CD4-positive, alpha-beta memory T cell (primary cell): ENCODE results near the gene C5AR1. TPM values are rescaled to one million over a fixed set of nuclear protein-coding genes. Genes with fewer than 3 reads are reported as not detected.

ENCODE experiments used
- CTCF ChIA-PET: fragments of 350-600 bp; sonication (Branson Sonifier 250); formaldehyde crosslinking; loops from one replicate; lab custom pipeline; 2021; ENCODE audit warnings: inconsistent platforms; ENCODE audit not compliant: partially characterized antibody; lab: Charles Lee
- POLR2A ChIA-PET: fragments of 350-600 bp; sonication (Branson Sonifier 250); formaldehyde crosslinking; loops from one replicate; lab custom pipeline; 2021; ENCODE audit not compliant: partially characterized antibody; lab: Charles Lee
- DNase-seq, 5 donors: peaks; one replicate each; pipeline versions ENCODE4 v3.0.0 to v3.0.0-alpha.2; 2020 to 2022; ENCODE audit warnings: mixed read lengths in 1 of 5
- H3K27ac ChIP-seq: one replicate; pipeline ENCODE4 v1.7.0; 2013; ENCODE audit warnings: low read depth, low read length
- H3K27me3 ChIP-seq: 2 replicates; pipeline ENCODE4 v1.7.0; 2013; ENCODE audit warnings: mild to moderate bottlenecking, low read length, moderate library complexity; ENCODE audit not compliant: insufficient read depth
- H3K36me3 ChIP-seq: 2 replicates; pipeline ENCODE4 v1.7.0; 2013; ENCODE audit warnings: mild to moderate bottlenecking, low read length, moderate library complexity; ENCODE audit not compliant: insufficient read depth
- H3K4me1 ChIP-seq: 2 replicates; pipeline ENCODE4 v1.7.0; 2013; ENCODE audit warnings: mild to moderate bottlenecking, low read length, moderate library complexity; ENCODE audit not compliant: insufficient read depth
- H3K4me3 ChIP-seq, 2 donors: one replicate each; pipeline ENCODE4 v1.7.0; 2013; ENCODE audit warnings: low read length in 2 of 2, mild to moderate bottlenecking in 1 of 2
- H3K9me3 ChIP-seq, 2 donors: one replicate each; pipeline ENCODE4 v1.7.0; 2013; ENCODE audit warnings: low read length in 2 of 2, control low read depth in 1 of 2; ENCODE audit not compliant: control insufficient read depth in 1 of 2
- H3K27ac Mint-ChIP-seq, 7 donors: one replicate each; pipeline ENCODE4 v1.8.0; 2020 to 2021; ENCODE audit warnings: mixed read lengths in 7 of 7, mild to moderate bottlenecking in 6 of 7, inconsistent platforms in 3 of 7, moderate library complexity in 3 of 7
- H3K27me3 Mint-ChIP-seq, 2 donors: one replicate each; pipeline ENCODE4 v1.8.0; 2020 to 2021; ENCODE audit warnings: mixed read lengths in 2 of 2
- H3K36me3 Mint-ChIP-seq, 2 donors: one replicate each; pipeline ENCODE4 v1.8.0; 2020 to 2021; ENCODE audit warnings: mixed read lengths in 2 of 2, inconsistent platforms in 1 of 2, mild to moderate bottlenecking in 1 of 2
- H3K4me1 Mint-ChIP-seq, 4 donors: one replicate each; pipeline ENCODE4 v1.8.0; 2020 to 2021; ENCODE audit warnings: mixed read lengths in 4 of 4, mild to moderate bottlenecking in 1 of 4
- H3K4me3 Mint-ChIP-seq, 8 donors: one replicate each; pipeline ENCODE4 v1.8.0; 2020 to 2021; ENCODE audit warnings: mixed read lengths in 8 of 8, mild to moderate bottlenecking in 7 of 8, moderate library complexity in 6 of 8, inconsistent platforms in 3 of 8
- H3K9me3 Mint-ChIP-seq, 8 donors: one replicate each; pipeline ENCODE4 v1.8.0; 2020 to 2021; ENCODE audit warnings: mixed read lengths in 8 of 8, mild to moderate bottlenecking in 5 of 8, inconsistent platforms in 3 of 8, moderate library complexity in 1 of 8
- intact Hi-C: fragments of 100-400 bp; cut with micrococcal nuclease; formaldehyde crosslinking; loops from one replicate; pipeline ENCODE4 v1.15.1; 2023
- polyA plus RNA-seq, 2 donors: library from polyadenylated mRNA; unstranded; fragments of 300-500 nt; fragmentation: Illumina TruSeq; gene quantifications; one replicate each; pipeline ENCODE4 v1.2.3, GENCODE V29; 2021
- total RNA-seq, 2 experiments: library from RNA; stranded (reverse); gene quantifications; one replicate each; pipeline ENCODE4 v1.2.3, GENCODE V29; 2021

C5AR1 gene
- total and polyA plus RNA-seq, 4 experiments from 2014 or later = 4.1 to 4.6 TPM; not detected in 2

DNA sequence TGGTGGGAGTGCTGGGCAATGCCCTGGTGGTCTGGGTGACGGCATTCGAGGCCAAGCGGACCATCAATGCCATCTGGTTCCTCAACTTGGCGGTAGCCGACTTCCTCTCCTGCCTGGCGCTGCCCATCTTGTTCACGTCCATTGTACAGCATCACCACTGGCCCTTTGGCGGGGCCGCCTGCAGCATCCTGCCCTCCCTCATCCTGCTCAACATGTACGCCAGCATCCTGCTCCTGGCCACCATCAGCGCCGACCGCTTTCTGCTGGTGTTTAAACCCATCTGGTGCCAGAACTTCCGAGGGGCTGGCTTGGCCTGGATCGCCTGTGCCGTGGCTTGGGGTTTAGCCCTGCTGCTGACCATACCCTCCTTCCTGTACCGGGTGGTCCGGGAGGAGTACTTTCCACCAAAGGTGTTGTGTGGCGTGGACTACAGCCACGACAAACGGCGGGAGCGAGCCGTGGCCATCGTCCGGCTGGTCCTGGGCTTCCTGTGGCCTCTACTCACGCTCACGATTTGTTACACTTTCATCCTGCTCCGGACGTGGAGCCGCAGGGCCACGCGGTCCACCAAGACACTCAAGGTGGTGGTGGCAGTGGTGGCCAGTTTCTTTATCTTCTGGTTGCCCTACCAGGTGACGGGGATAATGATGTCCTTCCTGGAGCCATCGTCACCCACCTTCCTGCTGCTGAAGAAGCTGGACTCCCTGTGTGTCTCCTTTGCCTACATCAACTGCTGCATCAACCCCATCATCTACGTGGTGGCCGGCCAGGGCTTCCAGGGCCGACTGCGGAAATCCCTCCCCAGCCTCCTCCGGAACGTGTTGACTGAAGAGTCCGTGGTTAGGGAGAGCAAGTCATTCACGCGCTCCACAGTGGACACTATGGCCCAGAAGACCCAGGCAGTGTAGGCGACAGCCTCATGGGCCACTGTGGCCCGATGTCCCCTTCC is 10.5 kb downstream of the C5AR1 start:
- no peaks in the 10 kb centered on the region for H3K36me3 Mint-ChIP-seq
- H3K4me1 Mint-ChIP-seq = peaks cover 0 to 2% (median 0%) of the 10 kb centered on the region in 4 donors
- ChIA-PET POLR2A (no interaction called here), CTCF (no interaction called here)
- intact Hi-C loops = no loop called here
- no peak overlapping the region for H3K27ac Mint-ChIP-seq
- Histone ChIP-seq H3K4me3 (no peak overlapping the region), H3K36me3 (no peaks in the 10 kb centered on the region), H3K9me3 (no peaks in the 10 kb centered on the region), H3K4me1 (no peaks in the 10 kb centered on the region), H3K27me3 (no peaks in the 10 kb centered on the region), H3K27ac (no peak overlapping the region)
- peaks cover 0 to 4% (median 0%) of the 10 kb centered on the region in 8 donors for H3K9me3 Mint-ChIP-seq
- H3K27me3 Mint-ChIP-seq = peaks cover 15 to 18% of the 10 kb centered on the region in 2 donors
- H3K4me3 Mint-ChIP-seq = no peak overlapping the region
- DNase-seq = no peak

DNA sequence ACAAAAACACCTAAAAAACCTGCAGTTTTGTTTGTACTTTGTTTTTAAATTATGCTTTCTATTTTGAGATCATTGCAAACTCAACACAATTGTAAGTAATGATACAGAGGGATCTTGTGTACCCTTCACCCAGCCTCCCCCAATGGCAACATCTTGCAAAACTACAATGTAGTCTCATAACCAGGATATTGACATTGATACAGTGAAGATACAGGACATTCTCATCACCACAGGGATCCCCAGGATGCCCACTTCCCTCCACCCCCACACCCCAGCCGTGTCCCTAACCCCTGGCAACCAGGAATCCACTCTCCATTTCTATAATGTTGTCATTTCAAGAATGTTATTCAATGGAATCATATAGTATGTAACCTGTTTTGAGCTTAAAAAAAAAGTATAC is 12.0 kb downstream of the C5AR1 start:
- peaks cover 0 to 2% (median 0%) of the 10 kb centered on the region in 8 donors for H3K9me3 Mint-ChIP-seq
- no peaks in the 10 kb centered on the region for H3K4me1 Mint-ChIP-seq
- CTCF ChIA-PET = no interaction called here
- H3K36me3 Mint-ChIP-seq = no peaks in the 10 kb centered on the region
- Histone ChIP-seq H3K9me3 (no peaks in the 10 kb centered on the region), H3K27ac (no peak overlapping the region), H3K4me3 (no peak overlapping the region), H3K4me1 (no peaks in the 10 kb centered on the region), H3K27me3 (no peaks in the 10 kb centered on the region), H3K36me3 (no peaks in the 10 kb centered on the region)
- intact Hi-C loops = no loop called here
- no peak overlapping the region for H3K4me3 Mint-ChIP-seq
- POLR2A ChIA-PET = no interaction called here
- peaks cover 18 to 20% of the 10 kb centered on the region in 2 donors for H3K27me3 Mint-ChIP-seq
- DNase-seq = no peak
- H3K27ac Mint-ChIP-seq = peak overlapping the region in 1 of 7 donors; percentile 12

DNA sequence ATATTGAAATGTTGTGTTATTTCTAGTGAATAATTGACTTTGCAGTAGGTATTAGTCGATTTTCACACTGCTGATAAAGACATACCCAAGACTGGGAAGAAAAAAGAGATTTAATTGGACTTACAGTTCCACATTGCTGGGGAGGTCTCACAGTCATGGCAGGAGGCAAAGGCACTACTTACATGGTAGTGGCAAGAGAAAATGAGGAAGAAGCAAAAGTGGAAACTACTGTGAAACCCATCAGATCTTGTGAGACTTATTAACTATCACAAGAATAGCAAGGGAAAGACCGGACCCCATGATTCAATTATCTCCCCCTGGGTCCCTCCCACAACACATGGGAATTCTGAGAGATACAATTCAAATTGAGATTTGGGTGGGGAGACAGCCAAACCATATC is 12.4 kb downstream of the C5AR1 start:
- no peaks in the 10 kb centered on the region for H3K4me1 Mint-ChIP-seq
- intact Hi-C loops = no loop called here
- Histone ChIP-seq H3K27ac (no peak overlapping the region), H3K4me1 (no peaks in the 10 kb centered on the region), H3K9me3 (no peaks in the 10 kb centered on the region), H3K36me3 (no peaks in the 10 kb centered on the region), H3K27me3 (no peaks in the 10 kb centered on the region), H3K4me3 (no peak overlapping the region)
- no peaks in the 10 kb centered on the region for H3K36me3 Mint-ChIP-seq
- ChIA-PET POLR2A (no interaction called here), CTCF (no interaction called here)
- H3K27ac Mint-ChIP-seq = peak overlapping the region in 1 of 7 donors; percentile 12
- no peak overlapping the region for H3K4me3 Mint-ChIP-seq
- H3K9me3 Mint-ChIP-seq = peaks cover 0 to 2% (median 0%) of the 10 kb centered on the region in 8 donors
- DNase-seq = no peak
- H3K27me3 Mint-ChIP-seq = peaks cover 18 to 20% of the 10 kb centered on the region in 2 donors

DNA sequence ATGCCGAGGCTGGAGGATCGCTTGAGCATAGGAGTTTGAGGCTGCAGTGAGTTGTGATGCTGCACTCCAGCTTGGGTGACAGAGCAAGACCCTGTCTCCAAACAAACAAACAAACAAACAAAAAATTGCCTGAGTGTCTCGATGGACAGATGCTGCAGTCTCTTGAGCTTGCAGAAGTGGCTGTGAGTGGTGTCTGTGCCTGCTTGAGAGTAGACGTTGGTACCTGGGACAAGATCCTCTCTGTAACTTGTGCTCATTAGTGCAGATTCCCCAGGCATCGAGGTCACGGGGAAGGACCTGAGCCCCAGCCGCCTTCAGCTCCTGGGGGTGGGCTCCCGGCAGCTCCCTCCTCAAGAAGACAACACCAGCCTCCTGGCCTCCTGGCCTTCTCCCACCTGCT is 13.7 kb downstream of the C5AR1 start:
- no peaks in the 10 kb centered on the region for H3K36me3 Mint-ChIP-seq
- ChIA-PET POLR2A (no interaction called here), CTCF (no interaction called here)
- DNase-seq = no peak
- Histone ChIP-seq H3K9me3 (no peaks in the 10 kb centered on the region), H3K27ac (no peak overlapping the region), H3K27me3 (no peaks in the 10 kb centered on the region), H3K4me1 (no peaks in the 10 kb centered on the region), H3K4me3 (no peak overlapping the region), H3K36me3 (no peaks in the 10 kb centered on the region)
- H3K27me3 Mint-ChIP-seq = peaks cover 18 to 19% of the 10 kb centered on the region in 2 donors
- no peak overlapping the region for H3K27ac Mint-ChIP-seq
- no peak overlapping the region for H3K4me3 Mint-ChIP-seq
- H3K9me3 Mint-ChIP-seq = peaks cover 0 to 2% (median 0%) of the 10 kb centered on the region in 8 donors
- no peaks in the 10 kb centered on the region for H3K4me1 Mint-ChIP-seq
- intact Hi-C loops = no loop called here

DNA sequence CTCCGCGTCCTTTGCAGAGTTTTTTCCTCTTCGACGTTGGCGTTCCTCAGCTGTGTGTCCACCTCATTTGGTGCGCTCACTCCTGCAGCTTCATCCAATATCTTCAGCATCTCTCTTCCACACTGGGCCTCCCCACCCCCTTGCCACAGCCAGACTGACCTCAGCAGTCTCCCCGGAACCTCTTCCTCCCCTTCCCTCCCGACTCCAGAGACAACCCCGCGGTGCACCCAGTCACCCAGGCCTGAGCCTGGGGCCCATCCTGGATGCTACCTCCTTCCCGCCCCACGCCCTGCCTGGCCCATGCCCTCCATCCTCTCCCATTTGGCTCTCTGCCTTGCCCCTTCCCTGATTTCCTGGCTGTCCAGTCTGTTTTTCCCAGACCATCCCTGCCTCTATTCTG is 14.2 kb downstream of the C5AR1 start:
- Mint-ChIP-seq H3K4me1 (no peaks in the 10 kb centered on the region), H3K9me3 (peaks cover 0 to 2% (median 0%) of the 10 kb centered on the region in 8 donors), H3K27me3 (peaks cover 18% of the 10 kb centered on the region in 2 donors), H3K36me3 (no peaks in the 10 kb centered on the region), H3K4me3 (no peak overlapping the region), H3K27ac (no peak overlapping the region)
- Histone ChIP-seq H3K9me3 (no peaks in the 10 kb centered on the region), H3K4me1 (no peaks in the 10 kb centered on the region), H3K36me3 (no peaks in the 10 kb centered on the region), H3K4me3 (no peak overlapping the region), H3K27ac (no peak overlapping the region), H3K27me3 (no peaks in the 10 kb centered on the region)
- intact Hi-C loops = no loop called here
- no peak for DNase-seq
- POLR2A ChIA-PET = no interaction called here
- CTCF ChIA-PET = no interaction called here

DNA sequence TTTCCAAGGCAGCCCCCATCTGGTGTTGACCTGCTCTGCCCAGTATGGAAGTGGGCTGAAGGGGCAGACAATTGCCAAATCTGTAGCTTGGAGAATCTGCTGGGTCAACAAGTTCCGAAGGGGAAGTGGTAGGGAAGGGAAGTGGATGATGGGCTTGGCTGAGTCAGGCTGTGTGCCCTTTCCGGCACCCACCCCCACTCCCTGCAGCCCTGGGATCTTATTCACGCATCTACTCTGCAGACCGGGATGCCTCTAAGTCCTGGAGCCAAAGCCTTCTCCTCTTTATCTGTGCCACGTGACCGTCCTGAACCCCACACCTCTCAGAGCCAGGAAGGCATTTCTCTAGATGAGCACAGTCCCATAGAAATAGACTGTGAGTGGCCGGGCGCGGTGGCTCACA is 14.8 kb downstream of the C5AR1 start:
- H3K36me3 ChIP-seq = no peaks in the 10 kb centered on the region
- no peaks in the 10 kb centered on the region for H3K4me1 ChIP-seq
- intact Hi-C loops = no loop called here
- POLR2A ChIA-PET = no interaction called here
- Mint-ChIP-seq H3K4me3 (no peak overlapping the region), H3K36me3 (no peaks in the 10 kb centered on the region), H3K4me1 (no peaks in the 10 kb centered on the region), H3K27ac (no peak overlapping the region), H3K27me3 (peaks cover 18% of the 10 kb centered on the region in 2 donors), H3K9me3 (peaks cover 0 to 2% (median 0%) of the 10 kb centered on the region in 8 donors)
- no peaks in the 10 kb centered on the region for H3K9me3 ChIP-seq
- no peaks in the 10 kb centered on the region for H3K27me3 ChIP-seq
- no peak overlapping the region for H3K27ac ChIP-seq
- DNase-seq = no peak
- CTCF ChIA-PET = no interaction called here
- no peak overlapping the region for H3K4me3 ChIP-seq

DNA sequence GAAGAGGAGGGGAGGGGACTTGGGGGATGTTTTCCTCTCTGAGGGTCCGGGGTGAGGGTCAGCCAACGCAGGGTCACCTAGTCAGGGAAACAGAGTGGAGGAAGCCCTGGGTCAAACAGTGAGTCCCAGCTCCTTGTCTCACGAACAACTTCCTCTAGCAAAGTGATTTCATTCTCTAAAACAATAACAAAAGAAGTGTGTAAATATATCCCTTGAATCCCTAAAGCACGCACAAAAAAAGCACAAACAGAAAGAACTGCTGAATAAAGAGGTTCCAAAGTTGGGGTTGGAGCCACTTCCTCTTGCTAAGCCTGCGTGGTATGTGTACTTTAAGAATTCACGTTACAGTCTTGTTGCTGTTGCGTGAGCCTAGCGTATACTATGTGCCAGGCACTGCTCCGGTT is 20.8 kb downstream of the C5AR1 start:
- H3K27me3 Mint-ChIP-seq = peaks cover 1 to 3% of the 10 kb centered on the region in 2 donors
- intact Hi-C loops = no loop called here
- H3K36me3 Mint-ChIP-seq = no peaks in the 10 kb centered on the region
- H3K9me3 Mint-ChIP-seq = no peaks in the 10 kb centered on the region
- H3K27ac ChIP-seq = no peak overlapping the region
- no peaks in the 10 kb centered on the region for H3K9me3 ChIP-seq
- H3K27me3 ChIP-seq = no peaks in the 10 kb centered on the region
- no peak for DNase-seq
- H3K4me1 Mint-ChIP-seq = peaks cover 1 to 5% (median 4%) of the 10 kb centered on the region in 4 donors
- H3K4me3 ChIP-seq = no peak overlapping the region
- peak overlapping the region in 1 of 7 donors; percentile 8 for H3K27ac Mint-ChIP-seq
- ChIA-PET CTCF (interaction anchor here (0.7 kb wide), 1 partner anchor 34 kb away, joined by 3 read pairs; no protein-coding TSS in a partner anchor), POLR2A (no interaction called here)
- H3K36me3 ChIP-seq = no peaks in the 10 kb centered on the region
- H3K4me3 Mint-ChIP-seq = no peak overlapping the region
- peaks cover 4% of the 10 kb centered on the region for H3K4me1 ChIP-seq
